AG04450 (cell line): ENCODE data around the gene IL1A. TPM values are rescaled to one million over a fixed set of nuclear protein-coding genes. Genes with fewer than 3 reads are reported as not detected.

ENCODE experiments used
- CTCF ChIA-PET: fragments of 300-600, 350-600 bp; formaldehyde crosslinking; extraction: SDS; loops from one replicate; lab custom pipeline; 2022; ENCODE audit warnings: antibody characterized with exemption, inconsistent platforms; lab: Charles Lee
- POLR2A ChIA-PET: fragments of 350-600 bp; formaldehyde crosslinking; extraction: SDS; loops from one replicate; lab custom pipeline; 2021; ENCODE audit warnings: antibody characterized with exemption, inconsistent platforms; lab: Yijun Ruan, JAX
- DNase-seq: peaks from one replicate; pipeline ENCODE4 v3.0.0-alpha.2; 2011; ENCODE audit warnings: low read depth, low spot score
- H3K27ac ChIP-seq: one replicate; pipeline ENCODE4 v1.5.1; 2012; ENCODE audit warnings: low read depth, low read length, control low read depth
- H3K27me3 ChIP-seq: one replicate; pipeline ENCODE4 v1.6.0; 2012; ENCODE audit warnings: low read length; ENCODE audit not compliant: control insufficient read depth, insufficient read depth
- H3K4me3 ChIP-seq: 2 replicates; pipeline ENCODE4 v1.5.1; 2011; ENCODE audit warnings: mild to moderate bottlenecking, low read depth, low read length, control low read depth
- H3K9me3 ChIP-seq: 2 replicates; pipeline ENCODE4 v1.5.1; 2012; ENCODE audit warnings: low read length; ENCODE audit not compliant: control insufficient read depth, insufficient read depth
- CTCF ChIP-seq: IDR thresholded peaks from 2 replicates; pipeline ENCODE4 v1.5.1; 2011; ENCODE audit warnings: low read depth, low read length, control low read depth, inconsistent platforms
- polyA plus RNA-seq: library from polyadenylated mRNA; depleted of rRNA; stranded (reverse); fragments of >200 nt; gene quantifications from 2 replicates; pipeline ENCODE4 v1.2.3, GENCODE V29; 2011

IL1A gene
- polyA plus RNA-seq, 1 experiment, result 0.51 TPM

- Histone ChIP-seq H3K27ac (no peak overlapping the region), H3K9me3 (no peaks in the 10 kb centered on the region), H3K4me3 (no peak overlapping the region), H3K27me3 (no peaks in the 10 kb centered on the region)
- POLR2A ChIA-PET, result interaction anchor here (0.6 kb wide), 1 partner anchor 132 kb away, joined by 5 read pairs; no protein-coding TSS in a partner anchor
- DNase-seq, result no peak
- CTCF ChIA-PET, result interaction anchor here (1.6 to 9.8 kb wide), 4 partner anchors 19 to 228 kb away, joined by 5 to 225 read pairs (median 32); no protein-coding TSS in a partner anchor
- no peak for TF ChIP-seq CTCF
These were observed 53.5 kb downstream of the IL1A start for GRCh38 chr2:112730791-112731190.

GRCh38 chr2:112730216-112730615 is 54.1 kb downstream of the IL1A start:
- no peak overlapping the region for H3K27ac ChIP-seq
- H3K9me3 ChIP-seq, result no peaks in the 10 kb centered on the region
- ChIA-PET CTCF (interaction anchor here (1.6 to 9.8 kb wide), 4 partner anchors 19 to 229 kb away, joined by 5 to 225 read pairs (median 32); no protein-coding TSS in a partner anchor), POLR2A (no interaction called here)
- no peak for TF ChIP-seq CTCF
- DNase-seq, result no peak
- no peaks in the 10 kb centered on the region for H3K27me3 ChIP-seq
- no peak overlapping the region for H3K4me3 ChIP-seq

- POLR2A ChIA-PET, result no interaction called here
- CTCF ChIA-PET, result interaction anchor here (0.6 to 9.8 kb wide), 11 partner anchors 14 to 213 kb away, joined by 3 to 225 read pairs (median 11); no protein-coding TSS in a partner anchor
- Histone ChIP-seq H3K27ac (no peak overlapping the region), H3K27me3 (no peaks in the 10 kb centered on the region), H3K4me3 (no peak overlapping the region), H3K9me3 (no peaks in the 10 kb centered on the region)
- no peak for DNase-seq
- no peak for TF ChIP-seq CTCF
These were observed 55.7 kb downstream of the IL1A start for GRCh38 chr2:112728378-112729175.

- no peak overlapping the region for H3K27ac ChIP-seq
- H3K9me3 ChIP-seq, result no peaks in the 10 kb centered on the region
- H3K4me3 ChIP-seq, result no peak overlapping the region
- TF ChIP-seq CTCF, result no peak
- no peak for DNase-seq
- CTCF ChIA-PET, result interaction anchor here (0.6 to 9.8 kb wide), 14 partner anchors 10 to 231 kb away, joined by 3 to 225 read pairs (median 6); no protein-coding TSS in a partner anchor
- POLR2A ChIA-PET, result no interaction called here
- no peaks in the 10 kb centered on the region for H3K27me3 ChIP-seq
These were observed 56.3 kb downstream of the IL1A start for GRCh38 chr2:112728029-112728362.
